Measurements from ENCODE around the gene WNT3A. TPM values are rescaled to one million over a fixed set of nuclear protein-coding genes. Genes with fewer than 3 reads are reported as not detected.

WNT3A gene
- total RNA-seq (2012; rRNA removed) = not detected in 2 replicates
- not detected in 2 replicates for polyA plus RNA-seq (2012; rRNA removed)
- polyA plus RNA-seq (2012; cell fraction: cytosol; rRNA removed) = not detected in 2 replicates
- not detected in 2 replicates for polyA plus RNA-seq (2012; cell fraction: nucleus; rRNA removed; ENCODE audit: low replicate concordance)
- Bru-seq, nascent RNA = percentile 4 among the genes with signal in this experiment
- BruChase-seq, experiment 1, labeled RNA remaining after a 6-hour chase = not detected
- BruChase-seq, experiment 2, labeled RNA remaining after a 2-hour chase = not detected
- long read RNA-seq = 0 reads

DNA sequence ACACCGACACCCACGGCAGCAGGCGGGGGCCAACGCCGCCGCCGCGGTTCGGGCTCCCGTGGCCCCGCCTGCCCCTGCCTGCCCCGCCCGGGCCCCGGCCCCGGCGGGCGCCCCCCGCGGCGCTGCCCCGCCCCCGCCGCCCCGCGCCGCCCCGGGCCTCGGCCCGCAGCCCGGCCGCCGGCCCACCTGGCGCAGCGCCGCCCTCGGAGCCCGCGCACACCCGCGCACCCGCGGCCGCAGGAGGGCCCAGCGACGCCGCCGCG lies at the start of gene WNT3A:
TSS of gene WNT3A (plus strand) at position 213 of the 263 bp plus-strand sequence. CDS start 131 bp downstream, outside the sequence.
- no peak within 1 kb of the TSS for H3K23ac ChIP-seq (ENCODE audit: low read depth, low read length)
- no peaks in the 10 kb centered on the region; the same call in 1 of the 2 replicates for H4K20me1 ChIP-seq (ENCODE audit: insufficient read depth, low read length)
- no peak within 1 kb of the TSS for H4K8ac ChIP-seq (ENCODE audit: low read depth in 2 of 2, low read length in 2 of 2)
- 0% methylated on average over 7 of the region's 48 CpGs; no CpG with 5 or more reads in 1 of the 2 experiments for WGBS, 2 experiments (ENCODE audit: extremely low coverage in 2 of 2, insufficient read length in 1 of 2)
- no peak within 1 kb of the TSS for H3K27ac ChIP-seq (ENCODE audit: insufficient read depth, low read length)
- no peak within 1 kb of the TSS for H2BK5ac ChIP-seq (ENCODE audit: low read depth, low read length, poor library complexity, severe bottlenecking)
- H2AK9ac ChIP-seq (replicated peaks; ENCODE audit: low read depth, low read length, poor library complexity) = peak within 1 kb of the TSS; percentile 72
- no peak within 1 kb of the TSS for H3K9ac ChIP-seq (ENCODE audit: low read depth, low read length)
- H2AK5ac ChIP-seq (ENCODE audit: low read depth, low read length) = no peak within 1 kb of the TSS
- peak within 1 kb of the TSS; percentile 21 for H2AFZ ChIP-seq (replicated peaks; ENCODE audit: low read length, poor library complexity)
- H3K4me2 ChIP-seq (ENCODE audit: low read depth, low read length) = no peak within 1 kb of the TSS; the same call in 1 of the 2 replicates
- in situ Hi-C loops (cut with MboI; ENCODE audit: low sequenced_read_pairs) (no loop called here), dilution Hi-C loops (cut with HindIII; ENCODE audit: low sequenced_read_pairs, unreplicated experiment) (no loop called here), intact Hi-C loops (cut with micrococcal nuclease) (no loop called here)
- no peaks in the 10 kb centered on the region for H3K9me1 ChIP-seq (ENCODE audit: insufficient read depth, low read length)
- no peak within 1 kb of the TSS for H2BK15ac ChIP-seq (ENCODE audit: low read depth, low read length)
- no peak within 1 kb of the TSS for H2BK20ac ChIP-seq (ENCODE audit: low read depth, low read length)
- H3K56ac ChIP-seq (ENCODE audit: extremely low read depth, insufficient read depth, low read length) = no peak within 1 kb of the TSS
- TF ChIP-seq MAFK (IDR thresholded peaks at IDR 0.05; ENCODE audit: low read depth, low read length) (no peak), RFX5 (IDR thresholded peaks at IDR 0.05; ENCODE audit: low read depth, low read length) (no peak), MAZ (IDR thresholded peaks at IDR 0.05; ENCODE audit: borderline replicate concordance, low read depth, low read length) (no peak), RAD21 (IDR thresholded peaks at IDR 0.05; ENCODE audit: low read length) (no peak), POLR2A (IDR thresholded peaks at IDR 0.05; ENCODE audit: low read depth, low read length) (no peak), CHD1 (IDR thresholded peaks at IDR 0.05; ENCODE audit: low read depth, low read length) (no peak), NFE2L2 (IDR thresholded peaks at IDR 0.05; ENCODE audit: low read depth, low read length) (no peak), MXI1 (IDR thresholded peaks at IDR 0.05; ENCODE audit: borderline replicate concordance, low read depth, low read length) (no peak)
- TF ChIP-seq, protein P1, sequence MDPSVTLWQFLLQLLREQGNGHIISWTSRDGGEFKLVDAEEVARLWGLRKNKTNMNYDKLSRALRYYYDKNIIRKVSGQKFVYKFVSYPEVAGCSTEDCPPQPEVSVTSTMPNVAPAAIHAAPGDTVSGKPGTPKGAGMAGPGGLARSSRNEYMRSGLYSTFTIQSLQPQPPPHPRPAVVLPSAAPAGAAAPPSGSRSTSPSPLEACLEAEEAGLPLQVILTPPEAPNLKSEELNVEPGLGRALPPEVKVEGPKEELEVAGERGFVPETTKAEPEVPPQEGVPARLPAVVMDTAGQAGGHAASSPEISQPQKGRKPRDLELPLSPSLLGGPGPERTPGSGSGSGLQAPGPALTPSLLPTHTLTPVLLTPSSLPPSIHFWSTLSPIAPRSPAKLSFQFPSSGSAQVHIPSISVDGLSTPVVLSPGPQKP (IDR thresholded peaks at IDR 0.05; ENCODE audit: borderline replicate concordance, low read depth, low read length) = no peak
- TF ChIP-seq, protein P2, sequence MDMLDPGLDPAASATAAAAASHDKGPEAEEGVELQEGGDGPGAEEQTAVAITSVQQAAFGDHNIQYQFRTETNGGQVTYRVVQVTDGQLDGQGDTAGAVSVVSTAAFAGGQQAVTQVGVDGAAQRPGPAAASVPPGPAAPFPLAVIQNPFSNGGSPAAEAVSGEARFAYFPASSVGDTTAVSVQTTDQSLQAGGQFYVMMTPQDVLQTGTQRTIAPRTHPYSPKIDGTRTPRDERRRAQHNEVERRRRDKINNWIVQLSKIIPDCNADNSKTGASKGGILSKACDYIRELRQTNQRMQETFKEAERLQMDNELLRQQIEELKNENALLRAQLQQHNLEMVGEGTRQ (IDR thresholded peaks at IDR 0.05; ENCODE audit: low read depth, low read length) = no peak
- BruUV-seq (replicated peaks) = no TSS peak
- ChIA-PET POLR2A (ENCODE audit: unreplicated experiment) (no interaction called here), CTCF (interaction anchor here (0.6 kb wide), 1 partner anchor 419 kb away, joined by 3 read pairs; no protein-coding TSS in a partner anchor)
- no peak within 1 kb of the TSS for H4K91ac ChIP-seq (ENCODE audit: insufficient read depth, low read depth, low read length)
- DNase-seq (no peak), ATAC-seq (ENCODE audit: low read depth) (no peak)
- no peaks in the 10 kb centered on the region for H3K4me1 ChIP-seq (ENCODE audit: control insufficient read depth, insufficient read depth, low read length)
- H3K4ac ChIP-seq (ENCODE audit: low read depth, low read length) = no peak within 1 kb of the TSS
- H3K9me3 ChIP-seq (ENCODE audit: control insufficient read depth, insufficient read depth, low read length) = no peaks in the 10 kb centered on the region
- H3K4me3 ChIP-seq (ENCODE audit: insufficient read depth, low read depth, low read length) = no peak within 1 kb of the TSS
- H3K79me1 ChIP-seq (ENCODE audit: low read depth in 1 of 2, low read length in 2 of 2) = no peaks in the 10 kb centered on the region
- H3K27me3 ChIP-seq (ENCODE audit: control insufficient read depth, insufficient read depth, low read length) = peaks cover 74% of the 10 kb centered on the region
- H3K18ac ChIP-seq (ENCODE audit: low read depth, low read length) = no peak within 1 kb of the TSS
- no peaks in the 10 kb centered on the region for H3K36me3 ChIP-seq (ENCODE audit: control insufficient read depth, insufficient read depth, low read length)
- no peak within 1 kb of the TSS for H4K5ac ChIP-seq (ENCODE audit: low read depth, low read length)
- H2BK120ac ChIP-seq (ENCODE audit: low read depth, low read length) = no peak within 1 kb of the TSS
- H3K14ac ChIP-seq (replicated peaks; ENCODE audit: low read depth, low read length) = no peak within 1 kb of the TSS
